ENCODE measurements around the gene SNTA1. TPM values are rescaled to one million over a fixed set of nuclear protein-coding genes. Genes with fewer than 3 reads are reported as not detected.

SNTA1 gene
- total RNA-seq, 1 experiment from 2014 or later, result 7.6 TPM

DNA sequence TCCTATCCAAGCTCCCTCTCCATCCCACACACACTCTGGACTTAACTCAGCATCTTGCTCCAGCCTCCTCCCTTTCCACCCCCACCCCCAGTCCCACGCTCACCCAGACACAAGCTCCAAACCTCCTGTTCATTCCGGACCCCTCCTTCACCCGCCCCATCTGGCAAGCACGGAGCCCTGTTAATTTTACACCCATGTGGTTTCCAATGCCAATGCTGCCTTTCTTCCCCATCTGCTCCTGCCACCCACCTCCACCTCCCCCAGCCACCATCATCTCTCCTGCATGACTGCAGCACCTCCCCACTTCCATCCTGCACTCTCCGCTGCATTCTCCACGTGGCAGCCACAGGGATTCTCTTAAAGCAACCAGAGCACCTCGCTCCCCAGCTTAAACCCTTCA is 32.3 kb downstream of the SNTA1 start:
- no peaks in the 10 kb centered on the region for H3K79me2 ChIP-seq (ENCODE audit: low read depth)
- ChIA-PET POLR2A (ENCODE audit: unreplicated experiment) (interaction anchor here (0.6 kb wide), 1 partner anchor 12 kb away, joined by 5 read pairs; no protein-coding TSS in a partner anchor), CTCF (no interaction called here)
- no peaks in the 10 kb centered on the region for H3K9me3 ChIP-seq (ENCODE audit: insufficient read depth, low read depth)
- H3K9me2 ChIP-seq (ENCODE audit: insufficient read depth), result no peaks in the 10 kb centered on the region
- no peaks in the 10 kb centered on the region for H3K4me1 ChIP-seq (replicated peaks; ENCODE audit: insufficient read depth)
- no peak for DNase-seq
- H2AFZ ChIP-seq, result no peak overlapping the region
- no peak for TF ChIP-seq EZH2 (IDR thresholded peaks at IDR 0.05; ENCODE audit: low read depth)
- TF ChIP-seq, protein P1, sequence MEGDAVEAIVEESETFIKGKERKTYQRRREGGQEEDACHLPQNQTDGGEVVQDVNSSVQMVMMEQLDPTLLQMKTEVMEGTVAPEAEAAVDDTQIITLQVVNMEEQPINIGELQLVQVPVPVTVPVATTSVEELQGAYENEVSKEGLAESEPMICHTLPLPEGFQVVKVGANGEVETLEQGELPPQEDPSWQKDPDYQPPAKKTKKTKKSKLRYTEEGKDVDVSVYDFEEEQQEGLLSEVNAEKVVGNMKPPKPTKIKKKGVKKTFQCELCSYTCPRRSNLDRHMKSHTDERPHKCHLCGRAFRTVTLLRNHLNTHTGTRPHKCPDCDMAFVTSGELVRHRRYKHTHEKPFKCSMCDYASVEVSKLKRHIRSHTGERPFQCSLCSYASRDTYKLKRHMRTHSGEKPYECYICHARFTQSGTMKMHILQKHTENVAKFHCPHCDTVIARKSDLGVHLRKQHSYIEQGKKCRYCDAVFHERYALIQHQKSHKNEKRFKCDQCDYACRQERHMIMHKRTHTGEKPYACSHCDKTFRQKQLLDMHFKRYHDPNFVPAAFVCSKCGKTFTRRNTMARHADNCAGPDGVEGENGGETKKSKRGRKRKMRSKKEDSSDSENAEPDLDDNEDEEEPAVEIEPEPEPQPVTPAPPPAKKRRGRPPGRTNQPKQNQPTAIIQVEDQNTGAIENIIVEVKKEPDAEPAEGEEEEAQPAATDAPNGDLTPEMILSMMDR (conservative IDR thresholded peaks at IDR 0.05), result no peak
- H3K4me2 ChIP-seq, result no peak overlapping the region
- H3K4me3 ChIP-seq, result no peak overlapping the region
- no peaks in the 10 kb centered on the region for H3K27me3 ChIP-seq (ENCODE audit: insufficient read depth, low read depth)
- H3K27ac ChIP-seq, result no peak overlapping the region
- BruUV-seq (replicated peaks), result no TSS peak
- H3F3A ChIP-seq (ENCODE audit: insufficient read depth, low read depth), result 0 out of 2 replicates have a peak, but pooled peaks cover 3% of the 10 kb centered on the region
- no peaks in the 10 kb centered on the region for H4K20me1 ChIP-seq (ENCODE audit: insufficient read depth)
- intact Hi-C loops (cut with micrococcal nuclease; ENCODE audit: unreplicated experiment), result no loop called here
- no peaks in the 10 kb centered on the region for H3K36me3 ChIP-seq (ENCODE audit: low read depth)

DNA sequence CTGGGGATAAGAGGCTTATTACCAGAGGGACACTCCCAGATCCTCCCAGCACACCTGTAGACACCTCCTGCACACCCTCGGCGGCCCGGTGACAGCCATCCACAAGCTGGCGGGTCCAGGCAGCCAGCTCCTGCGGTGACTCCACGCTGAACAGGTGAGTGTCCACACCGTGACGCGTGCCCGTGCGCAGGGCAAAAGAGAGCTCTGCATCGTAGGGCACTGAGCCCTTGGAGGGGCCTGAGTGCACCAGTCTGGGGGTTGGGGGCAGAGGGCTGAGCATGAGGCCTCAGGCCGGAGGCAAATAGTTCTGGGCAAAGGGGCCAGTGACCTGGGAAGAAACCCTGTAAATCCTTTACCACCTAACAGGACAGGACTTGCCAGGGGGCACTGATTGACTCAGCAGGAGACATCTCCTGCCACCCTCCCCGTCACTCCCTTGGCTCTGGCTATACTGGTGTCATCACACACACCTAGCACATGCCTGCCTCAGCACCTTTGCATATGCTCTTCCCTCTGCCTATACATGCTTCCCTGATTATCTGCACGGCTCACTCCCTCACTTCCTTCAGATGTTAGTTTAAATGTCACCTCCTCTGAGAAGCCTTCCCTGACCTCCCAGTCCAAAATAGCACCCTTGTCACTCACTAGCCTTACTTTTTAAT is 33.4 kb downstream of the SNTA1 start:
- POLR2A ChIA-PET (ENCODE audit: unreplicated experiment), result no interaction called here
- intact Hi-C loops (cut with micrococcal nuclease; ENCODE audit: unreplicated experiment), result no loop called here
- TF ChIP-seq, protein P1 (conservative IDR thresholded peaks at IDR 0.05), result no peak
- no peak for TF ChIP-seq EZH2 (IDR thresholded peaks at IDR 0.05; ENCODE audit: low read depth)
- Histone ChIP-seq H2AFZ (no peak overlapping the region), H3K36me3 (ENCODE audit: low read depth) (no peaks in the 10 kb centered on the region), H3K9me2 (ENCODE audit: insufficient read depth) (no peaks in the 10 kb centered on the region), H3K4me1 (replicated peaks; ENCODE audit: insufficient read depth) (no peaks in the 10 kb centered on the region), H3K4me3 (no peak overlapping the region), H3F3A (ENCODE audit: insufficient read depth, low read depth) (0 out of 2 replicates have a peak, but pooled peaks cover 3% of the 10 kb centered on the region), H4K20me1 (ENCODE audit: insufficient read depth) (no peaks in the 10 kb centered on the region), H3K4me2 (no peak overlapping the region), H3K9me3 (ENCODE audit: insufficient read depth, low read depth) (no peaks in the 10 kb centered on the region), H3K79me2 (ENCODE audit: low read depth) (no peaks in the 10 kb centered on the region), H3K27ac (no peak overlapping the region), H3K27me3 (ENCODE audit: insufficient read depth, low read depth) (no peaks in the 10 kb centered on the region)
- CTCF ChIA-PET, result interaction anchor here (0.7 kb wide), 1 partner anchor 10 kb away, joined by 3 read pairs; no protein-coding TSS in a partner anchor
- BruUV-seq (replicated peaks), result no TSS peak
- no peak for DNase-seq

DNA sequence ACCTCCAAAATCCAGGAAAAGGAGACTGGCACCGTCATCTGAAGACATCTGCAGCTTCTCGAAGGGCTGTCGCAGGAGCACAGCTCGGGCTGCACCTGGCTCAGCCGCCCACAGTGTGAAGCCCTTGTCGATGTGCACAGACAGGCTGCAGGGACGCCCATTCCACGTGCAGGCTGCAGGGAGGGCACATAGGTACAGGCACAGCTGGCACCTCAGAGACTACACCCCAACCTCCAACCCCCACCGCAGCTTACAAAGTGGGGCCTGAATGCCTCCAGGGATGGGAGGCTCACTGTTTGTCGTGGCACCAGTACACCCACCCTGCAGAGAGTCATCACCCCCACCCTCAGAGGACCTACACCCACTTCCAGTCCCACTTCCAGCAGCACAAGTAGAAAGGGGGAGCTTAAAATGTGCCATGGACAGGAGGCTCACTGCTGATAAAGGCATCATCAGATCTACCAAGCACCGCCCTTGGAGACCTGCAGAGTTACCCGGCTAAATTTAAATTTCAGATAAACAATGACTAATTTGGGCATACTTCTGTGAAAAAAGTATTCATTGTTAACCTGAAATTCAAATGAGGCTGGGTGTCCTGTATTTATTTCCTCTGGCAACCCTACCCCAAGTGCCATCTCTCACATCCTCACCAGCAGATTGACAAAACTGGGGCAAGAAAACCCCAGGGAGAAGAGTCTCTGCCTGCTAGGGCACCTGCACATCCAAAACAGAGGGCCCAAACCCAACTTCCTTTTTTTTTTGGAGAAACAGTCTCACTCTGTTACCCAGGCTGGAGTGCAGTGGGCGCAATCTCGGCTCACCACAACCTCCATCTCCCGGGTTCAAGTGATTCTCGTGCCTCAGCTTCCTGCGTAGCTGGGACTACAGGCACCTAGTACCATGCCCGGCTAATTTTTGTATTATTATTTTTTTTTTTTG is 34.6 kb downstream of the SNTA1 start:
- ChIA-PET POLR2A (ENCODE audit: unreplicated experiment) (no interaction called here), CTCF (interaction anchor here (0.7 kb wide), 1 partner anchor 11 kb away, joined by 3 read pairs; no protein-coding TSS in a partner anchor)
- Histone ChIP-seq H3K36me3 (ENCODE audit: low read depth) (no peaks in the 10 kb centered on the region), H3K9me2 (ENCODE audit: insufficient read depth) (no peaks in the 10 kb centered on the region), H3K4me2 (no peak overlapping the region), H3K79me2 (ENCODE audit: low read depth) (no peaks in the 10 kb centered on the region), H3K9me3 (ENCODE audit: insufficient read depth, low read depth) (no peaks in the 10 kb centered on the region), H3K4me1 (replicated peaks; ENCODE audit: insufficient read depth) (no peaks in the 10 kb centered on the region), H3K27me3 (ENCODE audit: insufficient read depth, low read depth) (no peaks in the 10 kb centered on the region), H3F3A (ENCODE audit: insufficient read depth, low read depth) (0 out of 2 replicates have a peak, but pooled peaks cover 3% of the 10 kb centered on the region), H3K4me3 (no peak overlapping the region), H3K27ac (no peak overlapping the region), H2AFZ (no peak overlapping the region), H4K20me1 (ENCODE audit: insufficient read depth) (no peaks in the 10 kb centered on the region)
- BruUV-seq (replicated peaks), result no TSS peak
- DNase-seq, result no peak
- TF ChIP-seq, protein P1 (conservative IDR thresholded peaks at IDR 0.05), result no peak
- TF ChIP-seq EZH2 (IDR thresholded peaks at IDR 0.05; ENCODE audit: low read depth), result no peak
- intact Hi-C loops (cut with micrococcal nuclease; ENCODE audit: unreplicated experiment), result no loop called here

Data from PC-9 (cell line).